Smooth muscle cell (in vitro differentiated cells): ENCODE data around the gene PCDH15. TPM values are rescaled to one million over a fixed set of nuclear protein-coding genes. Genes with fewer than 3 reads are reported as not detected.

Source experiments
- DNase-seq: peaks from one replicate; lab custom pipeline; 2025; ENCODE audit not compliant: unreplicated experiment; lab: John Stamatoyannopoulos, UW
- H2AFZ ChIP-seq: fragments of 200-600 bp; sonication (generic); 2 replicates; pipeline ENCODE4 v1.6.0; 2016; ENCODE audit warnings: antibody characterized with exemption, low read depth, mild to moderate bottlenecking
- H3F3A ChIP-seq: fragments of 200-600 bp; sonication (generic); 2 replicates; pipeline ENCODE4 v1.6.0; 2017; ENCODE audit warnings: antibody characterized with exemption, low read depth
- H3K27ac ChIP-seq: fragments of 200-600 bp; sonication (generic); 2 replicates; pipeline ENCODE4 v1.5.1; 2016; ENCODE audit warnings: low read depth, mild to moderate bottlenecking
- H3K27me3 ChIP-seq: fragments of 200-600 bp; sonication (generic); 2 replicates; pipeline ENCODE4 v1.6.1; 2016; ENCODE audit warnings: low read depth, mild to moderate bottlenecking
- H3K36me3 ChIP-seq: fragments of 200-600 bp; sonication (generic); 2 replicates; pipeline ENCODE4 v1.5.1; 2016; ENCODE audit warnings: low read depth
- H3K4me1 ChIP-seq: fragments of 200-600 bp; sonication (generic); 2 replicates; pipeline ENCODE4 v1.5.1; 2016; ENCODE audit warnings: low read depth
- H3K4me2 ChIP-seq: fragments of 200-600 bp; sonication (generic); 2 replicates; pipeline ENCODE4 v1.6.0; 2016; ENCODE audit warnings: mild to moderate bottlenecking
- H3K4me3 ChIP-seq: fragments of 200-600 bp; sonication (generic); 2 replicates; pipeline ENCODE4 v1.5.1; 2016; ENCODE audit warnings: mild to moderate bottlenecking
- H3K79me2 ChIP-seq: fragments of 200-600 bp; sonication (generic); 2 replicates; pipeline ENCODE4 v1.6.0; 2016; ENCODE audit warnings: low read depth, mild to moderate bottlenecking
- H3K9ac ChIP-seq: fragments of 200-600 bp; sonication (generic); 2 replicates; pipeline ENCODE4 v1.6.0; 2016; ENCODE audit warnings: low read depth
- H3K9me3 ChIP-seq: fragments of 200-600 bp; sonication (generic); replicated peaks from 2 replicates; pipeline ENCODE4 v1.5.1; 2016; ENCODE audit warnings: low read depth
- H4K20me1 ChIP-seq: fragments of 200-600 bp; sonication (generic); 2 replicates; pipeline ENCODE4 v1.6.0; 2016; ENCODE audit warnings: low read depth
- WGBS: methylation state at CpG from one replicate; pipeline ENCODE4 v1.1.7; 2016; ENCODE audit warnings: low lambda C conversion rate; 5-methylcytosine and 5-hydroxymethylcytosine counted together
- polyA plus RNA-seq: library from polyadenylated mRNA; unstranded; fragments of >200 nt; fragmentation: Nextera tagmentation; extraction: Ambion mirVana; gene quantifications from 2 replicates; pipeline ENCODE4 v1.2.1, GENCODE V29; 2016
- total RNA-seq: library from RNA; depleted of rRNA; stranded (reverse); fragments of >200 nt; gene quantifications from 2 replicates; pipeline ENCODE4 v1.2.3, GENCODE V29; 2014
- TF ChIP-seq, protein P1 (sequence below): fragments of 200-600 bp; sonication (generic); IDR thresholded peaks from 2 replicates; pipeline ENCODE4 v1.5.1; 2017; ENCODE audit warnings: borderline replicate concordance, mild to moderate bottlenecking, antibody characterized with exemption; ENCODE audit not compliant: insufficient read depth, poor library complexity, severe bottlenecking

The PCDH15 gene
- total and polyA plus RNA-seq, 2 experiments from 2014 or later: not detected

DNA sequence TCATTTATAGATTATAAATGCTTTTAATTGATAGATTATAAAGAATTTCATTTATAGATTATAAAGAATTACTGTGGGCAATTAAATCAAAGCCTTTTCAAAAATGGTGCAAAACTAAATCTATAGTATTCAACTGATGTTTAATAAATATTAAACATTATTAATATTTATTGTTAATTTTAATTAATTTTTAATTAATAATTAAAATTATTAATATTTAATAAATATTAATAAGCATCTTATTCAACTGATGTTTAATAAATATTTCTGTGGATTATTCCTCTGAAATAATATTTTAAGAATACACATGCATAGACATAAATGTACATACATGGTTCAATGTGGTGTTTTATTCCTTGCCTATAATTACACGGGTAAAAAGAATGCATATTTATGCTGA lies 346.8 kb downstream of the PCDH15 start:
- H3F3A ChIP-seq: no peaks in the 10 kb centered on the region
- H3K27me3 ChIP-seq: no peaks in the 10 kb centered on the region
- WGBS: 100% methylated on average over 1 of the region's 1 CpG
- no peak overlapping the region for H3K4me2 ChIP-seq
- TF ChIP-seq, protein P1, sequence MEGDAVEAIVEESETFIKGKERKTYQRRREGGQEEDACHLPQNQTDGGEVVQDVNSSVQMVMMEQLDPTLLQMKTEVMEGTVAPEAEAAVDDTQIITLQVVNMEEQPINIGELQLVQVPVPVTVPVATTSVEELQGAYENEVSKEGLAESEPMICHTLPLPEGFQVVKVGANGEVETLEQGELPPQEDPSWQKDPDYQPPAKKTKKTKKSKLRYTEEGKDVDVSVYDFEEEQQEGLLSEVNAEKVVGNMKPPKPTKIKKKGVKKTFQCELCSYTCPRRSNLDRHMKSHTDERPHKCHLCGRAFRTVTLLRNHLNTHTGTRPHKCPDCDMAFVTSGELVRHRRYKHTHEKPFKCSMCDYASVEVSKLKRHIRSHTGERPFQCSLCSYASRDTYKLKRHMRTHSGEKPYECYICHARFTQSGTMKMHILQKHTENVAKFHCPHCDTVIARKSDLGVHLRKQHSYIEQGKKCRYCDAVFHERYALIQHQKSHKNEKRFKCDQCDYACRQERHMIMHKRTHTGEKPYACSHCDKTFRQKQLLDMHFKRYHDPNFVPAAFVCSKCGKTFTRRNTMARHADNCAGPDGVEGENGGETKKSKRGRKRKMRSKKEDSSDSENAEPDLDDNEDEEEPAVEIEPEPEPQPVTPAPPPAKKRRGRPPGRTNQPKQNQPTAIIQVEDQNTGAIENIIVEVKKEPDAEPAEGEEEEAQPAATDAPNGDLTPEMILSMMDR: no peak
- no peaks in the 10 kb centered on the region for H3K9me3 ChIP-seq
- H3K9ac ChIP-seq: no peak overlapping the region
- H3K79me2 ChIP-seq: no peaks in the 10 kb centered on the region
- no peak overlapping the region for H3K4me3 ChIP-seq
- no peak overlapping the region for H3K27ac ChIP-seq
- no peaks in the 10 kb centered on the region for H3K4me1 ChIP-seq
- H2AFZ ChIP-seq: no peak overlapping the region
- no peak for DNase-seq
- H3K36me3 ChIP-seq: no peaks in the 10 kb centered on the region
- H4K20me1 ChIP-seq: no peaks in the 10 kb centered on the region

DNA sequence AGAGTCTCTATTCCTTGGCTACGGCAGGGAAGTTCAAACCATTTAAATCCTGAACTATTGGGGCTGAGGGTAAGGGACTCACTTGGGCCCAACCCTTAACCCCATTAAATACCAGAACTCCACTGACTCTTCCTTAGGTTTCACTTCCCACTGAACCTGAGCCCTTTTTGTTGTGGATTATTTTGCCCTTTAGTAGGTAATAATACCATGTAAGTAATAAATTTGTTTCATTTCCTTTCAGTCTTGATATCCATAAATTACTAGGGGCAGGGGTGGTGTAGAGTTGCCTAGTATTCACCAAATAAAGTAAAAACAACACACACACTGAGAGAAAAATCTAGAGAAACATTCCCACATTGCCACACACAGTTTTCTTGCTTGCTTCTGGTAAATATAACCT lies 352.0 kb downstream of the PCDH15 start:
- no peak overlapping the region for H3K27ac ChIP-seq
- no peak overlapping the region for H3K4me3 ChIP-seq
- no peaks in the 10 kb centered on the region for H3K9me3 ChIP-seq
- no peak overlapping the region for H3K9ac ChIP-seq
- H3F3A ChIP-seq: no peaks in the 10 kb centered on the region
- H2AFZ ChIP-seq: no peak overlapping the region
- WGBS: 97% methylated on average over 1 of the region's 1 CpG
- no peaks in the 10 kb centered on the region for H4K20me1 ChIP-seq
- no peak for DNase-seq
- H3K4me1 ChIP-seq: no peaks in the 10 kb centered on the region
- no peak overlapping the region for H3K4me2 ChIP-seq
- H3K79me2 ChIP-seq: no peaks in the 10 kb centered on the region
- H3K36me3 ChIP-seq: no peaks in the 10 kb centered on the region
- TF ChIP-seq, protein P1: no peak
- H3K27me3 ChIP-seq: no peaks in the 10 kb centered on the region

DNA sequence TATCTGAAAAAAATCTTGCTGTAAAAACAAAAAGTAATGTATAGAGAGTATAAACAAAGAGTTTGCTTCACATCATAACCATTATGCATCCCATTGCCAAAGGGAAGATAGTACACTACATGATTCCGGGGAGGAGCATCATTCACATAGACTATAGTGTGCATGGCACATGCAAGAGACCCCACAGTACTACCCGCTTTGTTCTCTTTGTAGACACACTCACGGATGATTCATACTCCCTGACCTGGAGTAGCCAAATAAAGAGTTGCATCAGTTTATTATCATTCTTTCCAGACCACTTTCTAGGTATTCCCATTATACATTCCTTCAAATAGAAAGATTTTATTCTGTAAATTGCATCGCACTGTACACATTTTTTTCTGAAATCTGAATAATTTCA lies 356.9 kb downstream of the PCDH15 start:
- DNase-seq: no peak
- Histone ChIP-seq H3K27ac (no peak overlapping the region), H3K4me2 (no peak overlapping the region), H3K4me3 (no peak overlapping the region), H3K79me2 (no peaks in the 10 kb centered on the region), H3F3A (no peaks in the 10 kb centered on the region), H3K9me3 (no peaks in the 10 kb centered on the region), H3K27me3 (no peaks in the 10 kb centered on the region), H4K20me1 (no peaks in the 10 kb centered on the region), H3K4me1 (peaks cover 12% of the 10 kb centered on the region), H3K9ac (no peak overlapping the region), H2AFZ (no peak overlapping the region), H3K36me3 (no peaks in the 10 kb centered on the region)
- WGBS: 71% methylated on average over 4 of the region's 4 CpGs
- TF ChIP-seq, protein P1: no peak

DNA sequence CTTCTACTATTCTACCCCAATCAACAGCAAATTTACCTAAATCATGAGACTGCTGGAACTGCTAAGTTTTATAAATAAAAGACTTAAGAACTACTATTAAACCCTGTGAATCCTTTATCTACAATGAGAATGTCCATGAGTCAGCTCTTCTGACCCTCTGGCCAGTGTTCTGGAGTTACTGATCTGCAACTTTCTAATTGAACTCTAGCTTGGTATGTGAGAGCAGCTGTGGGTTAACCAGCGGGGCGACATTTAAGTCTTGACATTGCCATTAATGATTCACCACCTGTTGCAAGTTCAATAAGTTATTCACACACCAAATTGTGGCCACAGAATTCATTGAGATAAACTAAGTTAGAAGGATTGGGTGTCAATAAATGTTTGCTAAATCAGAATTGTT lies 359.8 kb downstream of the PCDH15 start:
- no peaks in the 10 kb centered on the region for H3K36me3 ChIP-seq
- WGBS: 13% methylated on average over 2 of the region's 2 CpGs
- no peak overlapping the region for H2AFZ ChIP-seq
- no peaks in the 10 kb centered on the region for H3F3A ChIP-seq
- H3K27ac ChIP-seq: no peak overlapping the region
- H3K27me3 ChIP-seq: no peaks in the 10 kb centered on the region
- no peaks in the 10 kb centered on the region for H4K20me1 ChIP-seq
- H3K79me2 ChIP-seq: no peaks in the 10 kb centered on the region
- no peaks in the 10 kb centered on the region for H3K9me3 ChIP-seq
- peak overlapping the region; percentile 55 for H3K4me2 ChIP-seq
- TF ChIP-seq, protein P1: no peak
- DNase-seq: no peak
- H3K4me1 ChIP-seq: peaks cover 12% of the 10 kb centered on the region
- no peak overlapping the region for H3K9ac ChIP-seq
- no peak overlapping the region for H3K4me3 ChIP-seq
